IPS-20b (cell line): ENCODE results near the gene C2CD4B.

Experiments
- H3K27ac ChIP-seq: one replicate; pipeline ENCODE4 v1.5.1; 2013; ENCODE audit warnings: low read length
- H3K27me3 ChIP-seq: 2 replicates; pipeline ENCODE4 v1.6.1; 2013; ENCODE audit warnings: mild to moderate bottlenecking, low read length, inconsistent platforms; ENCODE audit not compliant: insufficient read depth
- H3K36me3 ChIP-seq: 2 replicates; pipeline ENCODE4 v1.6.1; 2013; ENCODE audit warnings: low read depth, mild to moderate bottlenecking, inconsistent platforms, low read length, moderate library complexity; ENCODE audit not compliant: insufficient read depth
- H3K4me1 ChIP-seq: 2 replicates; pipeline ENCODE4 v1.6.1; 2013; ENCODE audit warnings: mild to moderate bottlenecking, control low read depth, inconsistent platforms, low read length, moderate library complexity; ENCODE audit not compliant: insufficient read depth
- H3K4me3 ChIP-seq: 2 replicates; pipeline ENCODE4 v1.5.1; 2013; ENCODE audit warnings: mild to moderate bottlenecking, low read length, inconsistent platforms
- H3K9ac ChIP-seq: 2 replicates; pipeline ENCODE4 v1.6.1; 2013; ENCODE audit warnings: low read depth, mild to moderate bottlenecking, inconsistent platforms, low read length, moderate library complexity
- H3K9me3 ChIP-seq: 2 replicates; pipeline ENCODE4 v1.6.1; 2013; ENCODE audit warnings: mild to moderate bottlenecking, low read depth, low read length, inconsistent platforms; ENCODE audit not compliant: insufficient read depth

C2CD4B gene, protein sequence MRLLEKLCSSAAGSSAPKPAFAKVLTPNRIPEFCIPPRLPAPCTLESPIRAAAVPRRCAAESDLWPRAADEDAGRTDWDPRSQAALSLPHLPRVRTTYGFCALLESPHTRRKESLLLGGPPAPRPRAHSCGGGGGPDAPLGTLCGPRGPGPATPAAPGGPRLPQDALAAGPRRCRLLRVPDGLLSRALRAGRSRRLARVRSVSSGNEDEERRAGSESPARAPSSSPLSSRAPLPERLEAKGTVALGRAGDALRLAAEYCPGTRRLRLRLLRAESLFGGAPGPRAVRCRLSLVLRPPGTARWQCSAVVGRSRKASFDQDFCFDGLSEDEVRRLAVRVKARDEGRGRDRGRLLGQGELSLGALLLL

GRCh38 chr15:62165104-62165792 is at the start of gene C2CD4B:
C2CD4B (minus strand) TSS chr15:62165285; CDS start chr15:62164984, 301 bp downstream.
- Histone ChIP-seq H3K27ac (no peak within 1 kb of the TSS), H3K9ac (peak within 1 kb of the TSS; percentile 29; the same call in 1 of the 2 replicates), H3K27me3 (peaks cover 79% of the 10 kb centered on the region), H3K4me1 (no peaks in the 10 kb centered on the region), H3K9me3 (no peaks in the 10 kb centered on the region), H3K36me3 (no peaks in the 10 kb centered on the region), H3K4me3 (peak within 1 kb of the TSS; percentile 61)

GRCh38 chr15:62212741-62213140 is 47.7 kb upstream of the C2CD4B start:
- H3K36me3 ChIP-seq = no peaks in the 10 kb centered on the region

GRCh38 chr15:62211348-62211747 is 46.3 kb upstream of the C2CD4B start:
- Histone ChIP-seq H3K36me3 (no peaks in the 10 kb centered on the region), H3K4me3 (no peak overlapping the region), H3K27ac (no peak overlapping the region), H3K27me3 (no peaks in the 10 kb centered on the region), H3K4me1 (no peaks in the 10 kb centered on the region; the same call in 1 of the 2 replicates), H3K9ac (no peak overlapping the region), H3K9me3 (peaks cover 34% of the 10 kb centered on the region)

More at GRCh38 chr15:62212741-62213140, 47.7 kb upstream of the C2CD4B start:
- H3K9ac ChIP-seq = no peak overlapping the region
- H3K27ac ChIP-seq = no peak overlapping the region
- no peak overlapping the region for H3K4me3 ChIP-seq
- peaks cover 48% of the 10 kb centered on the region for H3K9me3 ChIP-seq
- H3K27me3 ChIP-seq = no peaks in the 10 kb centered on the region
- H3K4me1 ChIP-seq = no peaks in the 10 kb centered on the region; the same call in 1 of the 2 replicates

GRCh38 chr15:62209821-62210220 is 44.7 kb upstream of the C2CD4B start:
- no peak overlapping the region for H3K4me3 ChIP-seq
- H3K4me1 ChIP-seq = no peaks in the 10 kb centered on the region; the same call in 1 of the 2 replicates

DNA sequence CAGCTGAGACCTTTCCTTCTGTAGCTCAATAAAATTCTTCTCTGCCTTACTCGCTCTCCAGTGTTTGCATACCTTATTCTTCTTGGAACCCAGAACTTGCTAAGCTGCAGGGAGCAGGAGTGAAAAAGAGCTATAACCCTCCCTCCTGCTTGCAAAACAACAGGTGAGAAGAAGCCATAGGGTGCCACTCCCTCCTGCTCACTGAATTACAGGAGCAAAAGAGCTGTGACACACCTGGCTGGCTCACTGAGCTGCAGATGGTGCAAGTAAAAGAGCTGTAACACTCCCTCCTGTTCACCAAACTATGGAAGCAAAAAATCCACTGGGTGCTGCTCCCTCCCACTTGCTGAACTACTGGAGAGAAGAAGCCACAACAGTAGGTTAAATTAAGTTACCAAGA is 44.2 kb upstream of the C2CD4B start:
- peaks cover 15% of the 10 kb centered on the region for H3K9me3 ChIP-seq
- no peaks in the 10 kb centered on the region; the same call in 1 of the 2 replicates for H3K4me1 ChIP-seq
- no peak overlapping the region for H3K27ac ChIP-seq
- no peak overlapping the region for H3K4me3 ChIP-seq
- H3K9ac ChIP-seq = no peak overlapping the region
- H3K36me3 ChIP-seq = no peaks in the 10 kb centered on the region
- H3K27me3 ChIP-seq = no peaks in the 10 kb centered on the region

More at GRCh38 chr15:62209821-62210220, 44.7 kb upstream of the C2CD4B start:
- Histone ChIP-seq H3K9ac (no peak overlapping the region), H3K27me3 (no peaks in the 10 kb centered on the region), H3K36me3 (no peaks in the 10 kb centered on the region), H3K27ac (no peak overlapping the region), H3K9me3 (peaks cover 20% of the 10 kb centered on the region)

DNA sequence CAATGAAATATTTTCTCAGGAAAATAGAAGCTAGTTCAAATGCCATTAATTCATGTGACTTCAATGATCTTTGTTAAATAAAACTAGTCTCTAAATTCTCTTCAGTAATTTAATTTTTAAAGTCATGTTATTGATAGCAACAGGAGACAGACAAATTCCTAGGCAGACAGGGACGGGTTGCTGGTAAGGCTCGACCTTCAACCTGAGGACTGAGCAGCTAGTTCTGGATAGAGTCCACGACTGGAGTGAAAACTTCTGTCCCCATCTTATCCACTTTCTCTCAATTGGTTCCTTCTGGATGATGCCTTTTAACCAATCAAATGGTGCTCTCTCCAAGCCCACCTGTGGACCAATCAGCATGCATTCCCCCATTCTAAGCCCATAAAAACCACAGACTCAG is 43.8 kb upstream of the C2CD4B start:
- peaks cover 15% of the 10 kb centered on the region for H3K9me3 ChIP-seq
- H3K9ac ChIP-seq = no peak overlapping the region
- no peak overlapping the region for H3K27ac ChIP-seq
- H3K4me3 ChIP-seq = no peak overlapping the region
- no peaks in the 10 kb centered on the region for H3K27me3 ChIP-seq
- no peaks in the 10 kb centered on the region for H3K36me3 ChIP-seq
- H3K4me1 ChIP-seq = no peaks in the 10 kb centered on the region; the same call in 1 of the 2 replicates

DNA sequence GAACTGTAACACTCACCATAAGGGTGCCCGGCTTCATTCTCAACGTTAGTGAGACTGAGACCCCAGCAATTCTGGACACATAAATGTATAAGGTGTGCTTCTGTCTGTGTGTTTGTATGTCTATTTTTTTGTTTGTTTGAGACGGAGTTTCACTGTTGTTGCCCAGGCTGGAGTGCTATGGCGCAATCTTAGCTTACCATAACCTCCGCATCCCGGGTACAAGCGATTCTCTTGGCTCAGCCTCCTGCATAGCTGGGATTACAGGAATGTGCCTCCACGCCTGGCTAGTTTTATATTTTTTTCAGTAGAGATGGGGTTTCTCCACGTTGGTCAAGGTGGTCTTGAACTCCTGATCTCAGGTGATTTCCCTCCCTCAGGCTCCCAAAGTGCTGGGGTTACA is 43.3 kb upstream of the C2CD4B start:
- H3K4me3 ChIP-seq = no peak overlapping the region
- no peaks in the 10 kb centered on the region; the same call in 1 of the 2 replicates for H3K4me1 ChIP-seq
- H3K27me3 ChIP-seq = no peaks in the 10 kb centered on the region
- no peak overlapping the region for H3K27ac ChIP-seq
- H3K36me3 ChIP-seq = no peaks in the 10 kb centered on the region
- peaks cover 15% of the 10 kb centered on the region for H3K9me3 ChIP-seq
- no peak overlapping the region for H3K9ac ChIP-seq

GRCh38 chr15:62190675-62191074 is 25.6 kb upstream of the C2CD4B start:
- Histone ChIP-seq H3K27ac (no peak overlapping the region), H3K4me1 (peaks cover 5% of the 10 kb centered on the region; the same call in 1 of the 2 replicates), H3K36me3 (no peaks in the 10 kb centered on the region), H3K9me3 (no peaks in the 10 kb centered on the region; the same call in 1 of the 2 replicates), H3K27me3 (no peaks in the 10 kb centered on the region), H3K4me3 (no peak overlapping the region), H3K9ac (no peak overlapping the region)

GRCh38 chr15:62190274-62190673 is 25.2 kb upstream of the C2CD4B start:
- no peaks in the 10 kb centered on the region for H3K27me3 ChIP-seq
- no peaks in the 10 kb centered on the region; the same call in 1 of the 2 replicates for H3K9me3 ChIP-seq
- peaks cover 5% of the 10 kb centered on the region; the same call in 1 of the 2 replicates for H3K4me1 ChIP-seq
- H3K27ac ChIP-seq = no peak overlapping the region
- no peak overlapping the region for H3K9ac ChIP-seq
- H3K4me3 ChIP-seq = no peak overlapping the region
- no peaks in the 10 kb centered on the region for H3K36me3 ChIP-seq

DNA sequence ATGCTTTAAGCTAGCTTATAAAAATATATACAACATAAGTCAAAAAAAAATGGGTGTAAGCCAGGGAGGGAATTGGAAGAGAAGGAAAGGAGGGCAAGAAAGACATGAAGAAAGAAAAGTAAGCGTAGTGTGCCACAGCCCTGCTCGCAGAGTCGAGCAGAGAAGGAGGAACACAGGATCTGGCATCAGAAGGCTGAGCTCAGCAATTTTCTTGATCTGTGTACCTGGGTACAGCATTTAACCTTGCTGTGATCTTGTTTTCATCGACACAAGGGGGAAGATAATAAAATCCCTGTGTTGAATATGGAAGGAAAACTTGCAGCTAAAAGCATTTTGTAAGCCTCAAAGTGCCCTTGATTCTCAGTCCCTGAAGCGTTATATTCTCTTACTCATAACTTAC is 23.7 kb upstream of the C2CD4B start:
- no peak overlapping the region for H3K4me3 ChIP-seq
- no peaks in the 10 kb centered on the region; the same call in 1 of the 2 replicates for H3K9me3 ChIP-seq
- H3K36me3 ChIP-seq = no peaks in the 10 kb centered on the region
- no peak overlapping the region for H3K27ac ChIP-seq
- H3K27me3 ChIP-seq = no peaks in the 10 kb centered on the region
- no peak overlapping the region for H3K9ac ChIP-seq
- peaks cover 5% of the 10 kb centered on the region; the same call in 1 of the 2 replicates for H3K4me1 ChIP-seq

GRCh38 chr15:62187910-62188309 is 22.8 kb upstream of the C2CD4B start:
- Histone ChIP-seq H3K27ac (no peak overlapping the region), H3K4me1 (peaks cover 5% of the 10 kb centered on the region; the same call in 1 of the 2 replicates), H3K4me3 (no peak overlapping the region), H3K36me3 (no peaks in the 10 kb centered on the region), H3K27me3 (no peaks in the 10 kb centered on the region), H3K9me3 (no peaks in the 10 kb centered on the region; the same call in 1 of the 2 replicates), H3K9ac (no peak overlapping the region)
